Ovary (tissue), 3 donors: ENCODE results near the gene E2F8.

Experiments
- EP300 ChIP-seq: sonication (generic); formaldehyde crosslinking; IDR thresholded peaks from one replicate; pipeline ENCODE4 v1.6.1; 2017; ENCODE audit warnings: antibody characterized with exemption
- POLR2A ChIP-seq: fragments of 450-650 bp; IDR thresholded peaks from one replicate; pipeline ENCODE4 v1.6.1; 2017; ENCODE audit warnings: antibody characterized with exemption, mild to moderate bottlenecking, moderate library complexity
- TF ChIP-seq, protein P1 (sequence below), 3 donors: fragments of 450-650 bp in 2 of 3; fragments of 200-600 bp in 1 of 3; IDR thresholded peaks; one replicate each; pipeline versions ENCODE4 v1.5.1 to v1.8.0; 2016 to 2022; ENCODE audit warnings: antibody characterized with exemption in 3 of 3, mild to moderate bottlenecking in 1 of 3
- donor health status: DM: no; HTN: no; CAD: no.

DNA sequence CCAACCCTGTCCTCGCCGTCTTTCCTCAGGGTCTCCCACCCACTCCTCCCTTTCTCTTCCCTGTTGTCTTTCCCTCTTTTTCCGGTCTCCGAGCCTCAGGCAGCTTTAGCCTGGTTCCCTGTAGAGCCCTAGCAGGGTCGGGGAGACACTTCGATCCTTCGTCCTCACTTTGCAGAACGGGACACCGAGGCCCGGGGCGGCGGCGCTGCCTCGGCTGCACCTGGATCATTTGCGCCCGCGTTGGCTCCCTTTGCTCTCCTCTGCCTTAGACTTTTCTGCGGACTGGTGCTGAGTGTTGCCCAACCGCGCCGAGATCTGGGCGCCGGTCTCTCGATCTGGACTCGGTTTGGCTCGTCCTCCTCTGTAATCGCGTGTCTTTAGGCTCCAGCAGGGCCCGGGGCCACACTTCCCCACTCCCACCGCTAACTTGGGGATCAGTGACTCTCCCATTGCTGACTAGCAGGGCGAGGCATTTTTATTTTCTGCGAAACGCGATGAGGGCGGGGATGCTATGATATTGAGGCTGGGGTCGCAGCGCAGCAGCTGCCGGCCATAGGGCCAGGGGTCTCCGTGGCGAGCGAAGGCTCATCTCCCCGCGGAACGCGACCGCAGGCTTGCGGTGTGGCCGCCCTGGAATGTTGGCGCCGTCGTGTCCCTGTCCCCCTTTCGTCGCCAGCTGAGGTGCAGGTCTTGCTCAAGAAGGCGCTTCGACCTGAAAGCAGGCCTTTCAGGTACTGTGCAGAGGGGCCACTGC is 1.6 kb upstream of the E2F8 start:
- TF ChIP-seq, protein P1, sequence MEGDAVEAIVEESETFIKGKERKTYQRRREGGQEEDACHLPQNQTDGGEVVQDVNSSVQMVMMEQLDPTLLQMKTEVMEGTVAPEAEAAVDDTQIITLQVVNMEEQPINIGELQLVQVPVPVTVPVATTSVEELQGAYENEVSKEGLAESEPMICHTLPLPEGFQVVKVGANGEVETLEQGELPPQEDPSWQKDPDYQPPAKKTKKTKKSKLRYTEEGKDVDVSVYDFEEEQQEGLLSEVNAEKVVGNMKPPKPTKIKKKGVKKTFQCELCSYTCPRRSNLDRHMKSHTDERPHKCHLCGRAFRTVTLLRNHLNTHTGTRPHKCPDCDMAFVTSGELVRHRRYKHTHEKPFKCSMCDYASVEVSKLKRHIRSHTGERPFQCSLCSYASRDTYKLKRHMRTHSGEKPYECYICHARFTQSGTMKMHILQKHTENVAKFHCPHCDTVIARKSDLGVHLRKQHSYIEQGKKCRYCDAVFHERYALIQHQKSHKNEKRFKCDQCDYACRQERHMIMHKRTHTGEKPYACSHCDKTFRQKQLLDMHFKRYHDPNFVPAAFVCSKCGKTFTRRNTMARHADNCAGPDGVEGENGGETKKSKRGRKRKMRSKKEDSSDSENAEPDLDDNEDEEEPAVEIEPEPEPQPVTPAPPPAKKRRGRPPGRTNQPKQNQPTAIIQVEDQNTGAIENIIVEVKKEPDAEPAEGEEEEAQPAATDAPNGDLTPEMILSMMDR (IDR thresholded peaks at IDR 0.05), result no peak
- TF ChIP-seq POLR2A (no peak), EP300 (no peak)
